Glomerular endothelial cell (primary cell): ENCODE results near the gene LRRC32. TPM values are rescaled to one million over a fixed set of nuclear protein-coding genes. Genes with fewer than 3 reads are reported as not detected.
"Not testable (repeated sequence)": the region's sequence is repeated elsewhere in the genome, so short reads cannot be mapped to it uniquely, and the experiment has no call there.

ENCODE experiments used
- DNase-seq: peaks from one replicate; pipeline ENCODE4 v3.0.0-alpha.2; 2011; ENCODE audit warnings: low read depth, low spot score; ENCODE audit errors: extremely low read depth
- total RNA-seq: library from RNA; depleted of rRNA; stranded (reverse); fragments of >200 nt; gene quantifications from 2 replicates; pipeline ENCODE4 v1.2.3, GENCODE V29; 2015

Gene LRRC32
- total RNA-seq, 1 donor from 2014 or later: 177 TPM

- DNase-seq: no peak
Observed at GRCh38 chr11:76653012-76653673, 17.4 kb downstream of the LRRC32 start.

GRCh38 chr11:76649851-76650372 is 20.6 kb downstream of the LRRC32 start:
- no peak for DNase-seq

GRCh38 chr11:76649011-76649410 is 21.5 kb downstream of the LRRC32 start:
- no peak for DNase-seq

GRCh38 chr11:76648061-76648460 is 22.5 kb downstream of the LRRC32 start:
- DNase-seq: no peak

- DNase-seq: no peak
Observed at GRCh38 chr11:76646882-76647534, 23.5 kb downstream of the LRRC32 start.

- no peak for DNase-seq
Observed at GRCh38 chr11:76644591-76644990, 26.0 kb downstream of the LRRC32 start.

- DNase-seq: not testable (repeated sequence)
Observed at GRCh38 chr11:76643711-76644110, 26.8 kb downstream of the LRRC32 start.

GRCh38 chr11:76642341-76642740 is 28.2 kb downstream of the LRRC32 start:
- DNase-seq: no peak

- DNase-seq: no peak
Observed at GRCh38 chr11:76641905-76642304, 28.6 kb downstream of the LRRC32 start.

- no peak for DNase-seq
Observed at GRCh38 chr11:76640501-76640900, 30.0 kb downstream of the LRRC32 start.

GRCh38 chr11:76639621-76640020 is 30.9 kb downstream of the LRRC32 start:
- no peak for DNase-seq

- DNase-seq: no peak
Observed at GRCh38 chr11:76638270-76639197, 32.0 kb downstream of the LRRC32 start.

GRCh38 chr11:76637491-76638269 is 32.9 kb downstream of the LRRC32 start:
- DNase-seq: no peak

- no peak for DNase-seq
Observed at GRCh38 chr11:76636826-76637460, 33.6 kb downstream of the LRRC32 start.

- DNase-seq: no peak
Observed at GRCh38 chr11:76635991-76636738, 34.4 kb downstream of the LRRC32 start.

GRCh38 chr11:76634886-76635285 is 35.7 kb downstream of the LRRC32 start:
- no peak for DNase-seq

- DNase-seq: no peak
Observed at GRCh38 chr11:76632492-76632891, 38.1 kb downstream of the LRRC32 start.

- peak; percentile 66 for DNase-seq
Observed at GRCh38 chr11:76631566-76632308, 38.8 kb downstream of the LRRC32 start.
